Measurements from ENCODE around the gene KCNIP1.

KCNIP1 gene

DNA sequence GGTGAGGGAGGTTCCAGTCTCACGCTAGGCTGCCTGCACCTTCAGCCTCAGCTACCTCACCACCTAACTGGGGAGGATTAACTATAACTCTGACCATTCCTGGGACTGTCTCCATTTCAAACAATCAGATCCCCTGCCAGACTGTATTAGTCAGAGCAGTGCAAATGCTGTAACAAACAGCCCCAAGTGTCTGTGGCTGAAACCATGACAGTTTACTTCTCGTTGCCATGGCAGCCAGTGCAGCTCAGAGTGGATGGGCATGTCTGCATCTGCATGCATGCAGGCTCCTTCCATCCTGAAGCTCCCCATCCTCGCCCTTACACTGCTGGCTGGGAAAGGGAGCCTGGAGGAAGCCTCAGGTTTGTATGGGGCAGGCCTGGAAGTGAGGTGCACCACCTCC is 86.7 kb downstream of the KCNIP1 start:
- no peak for DNase-seq (ENCODE audit: extremely low read depth in 1 of 2, low read depth in 1 of 2)

DNA sequence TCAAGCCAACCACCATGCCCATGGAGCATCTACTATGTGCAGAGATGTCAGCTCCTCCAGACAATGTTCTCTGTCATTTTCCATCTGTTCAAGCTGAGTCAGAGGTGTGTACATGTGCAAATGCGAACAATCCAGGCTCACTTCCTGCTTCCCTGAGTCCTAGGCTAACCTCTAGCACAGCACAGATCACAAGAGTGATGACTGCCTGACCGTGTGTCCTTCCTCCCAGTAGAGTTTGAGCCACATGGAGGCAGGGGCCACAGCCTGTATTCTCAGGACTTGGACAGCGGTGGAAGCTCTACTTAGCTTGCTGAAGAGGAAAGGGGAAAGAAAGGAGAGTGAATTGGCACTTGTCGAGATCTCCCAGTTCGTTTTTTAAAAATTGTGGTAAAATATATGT is 87.2 kb downstream of the KCNIP1 start:
- no peak for DNase-seq (ENCODE audit: extremely low read depth in 1 of 2, low read depth in 1 of 2)

- DNase-seq (ENCODE audit: extremely low read depth in 1 of 2, low read depth in 1 of 2) = no peak
Observed at GRCh38 chr5:170596482-170597044, 92.7 kb downstream of the KCNIP1 start.

DNA sequence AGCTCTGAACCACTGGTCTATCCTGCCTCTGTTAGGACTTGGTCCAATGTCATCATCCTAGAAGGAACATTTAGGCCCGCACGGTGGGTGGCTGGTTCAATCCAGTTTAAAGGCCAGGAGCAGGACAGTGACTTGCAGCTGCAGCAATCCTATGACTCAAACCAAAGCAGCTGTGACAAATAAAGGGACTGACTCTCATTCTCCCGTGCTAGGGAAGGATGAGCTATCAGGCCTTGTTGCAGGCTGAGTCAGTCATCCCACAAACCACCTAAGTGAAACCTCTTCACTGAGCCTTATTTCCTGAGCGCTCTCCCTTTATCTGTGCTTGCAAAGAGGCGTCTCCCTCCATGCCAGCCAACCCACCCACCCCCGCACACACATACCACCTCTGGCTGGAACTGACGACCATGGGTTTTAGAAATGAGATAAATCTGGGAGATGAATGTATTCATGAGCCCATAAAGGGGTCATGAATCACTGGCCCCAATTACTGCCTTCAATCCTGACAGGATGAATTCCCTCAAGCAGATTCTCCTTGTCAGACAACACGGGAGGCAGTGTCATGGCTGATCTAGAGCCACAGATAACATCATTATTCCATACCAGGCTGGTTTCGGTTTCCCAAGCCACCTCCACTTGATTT is 93.4 kb downstream of the KCNIP1 start:
- DNase-seq (ENCODE audit: extremely low read depth in 1 of 2, low read depth in 1 of 2) = peak; percentile 30 to 73

GRCh38 chr5:170597872-170598271 is 94.1 kb downstream of the KCNIP1 start:
- DNase-seq (ENCODE audit: extremely low read depth in 1 of 2, low read depth in 1 of 2) = no peak

GRCh38 chr5:170599756-170600155 is 95.9 kb downstream of the KCNIP1 start:
- no peak for DNase-seq (ENCODE audit: extremely low read depth in 1 of 2, low read depth in 1 of 2)

DNA sequence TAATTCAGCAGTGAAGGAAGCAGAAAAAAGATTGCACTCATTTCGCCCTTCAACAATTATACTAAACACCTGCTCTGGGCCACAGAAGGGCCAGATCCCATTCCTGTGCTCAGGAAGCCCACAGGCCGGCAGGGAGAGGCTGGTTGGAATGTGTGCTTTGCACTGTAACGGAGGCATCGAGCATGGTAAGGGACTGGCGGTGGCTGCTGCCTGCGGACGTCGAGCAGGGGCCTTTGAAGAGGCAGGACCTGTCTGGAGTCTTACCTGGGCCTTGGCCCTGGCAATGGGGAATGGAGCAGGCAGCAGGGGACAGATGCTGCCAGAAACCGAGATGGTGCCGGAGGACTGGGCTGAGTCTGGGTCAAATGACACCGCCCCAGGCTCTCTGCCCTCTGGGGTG is 97.8 kb downstream of the KCNIP1 start:
- no peak for DNase-seq (ENCODE audit: extremely low read depth in 1 of 2, low read depth in 1 of 2)

DNA sequence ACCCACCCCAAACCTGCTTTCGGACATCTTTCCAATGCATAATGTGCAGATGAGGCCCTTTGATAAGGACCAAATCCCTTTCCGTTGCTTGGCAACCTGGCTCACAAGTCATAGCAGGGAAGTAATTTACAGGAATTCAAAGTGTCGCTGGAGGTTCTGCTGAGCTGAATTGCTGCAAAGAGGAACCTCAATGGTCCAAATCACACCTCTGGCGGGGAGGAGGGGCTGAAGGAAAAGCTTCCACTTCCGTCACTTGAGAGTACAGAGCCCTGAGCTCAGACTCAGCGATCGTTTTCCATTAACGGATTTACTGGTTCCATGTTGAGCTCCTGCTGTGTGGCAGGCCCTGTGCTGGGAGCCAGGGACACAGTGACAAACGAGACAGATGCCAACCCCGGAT is 99.3 kb downstream of the KCNIP1 start:
- no peak for DNase-seq (ENCODE audit: extremely low read depth in 1 of 2, low read depth in 1 of 2)

DNA sequence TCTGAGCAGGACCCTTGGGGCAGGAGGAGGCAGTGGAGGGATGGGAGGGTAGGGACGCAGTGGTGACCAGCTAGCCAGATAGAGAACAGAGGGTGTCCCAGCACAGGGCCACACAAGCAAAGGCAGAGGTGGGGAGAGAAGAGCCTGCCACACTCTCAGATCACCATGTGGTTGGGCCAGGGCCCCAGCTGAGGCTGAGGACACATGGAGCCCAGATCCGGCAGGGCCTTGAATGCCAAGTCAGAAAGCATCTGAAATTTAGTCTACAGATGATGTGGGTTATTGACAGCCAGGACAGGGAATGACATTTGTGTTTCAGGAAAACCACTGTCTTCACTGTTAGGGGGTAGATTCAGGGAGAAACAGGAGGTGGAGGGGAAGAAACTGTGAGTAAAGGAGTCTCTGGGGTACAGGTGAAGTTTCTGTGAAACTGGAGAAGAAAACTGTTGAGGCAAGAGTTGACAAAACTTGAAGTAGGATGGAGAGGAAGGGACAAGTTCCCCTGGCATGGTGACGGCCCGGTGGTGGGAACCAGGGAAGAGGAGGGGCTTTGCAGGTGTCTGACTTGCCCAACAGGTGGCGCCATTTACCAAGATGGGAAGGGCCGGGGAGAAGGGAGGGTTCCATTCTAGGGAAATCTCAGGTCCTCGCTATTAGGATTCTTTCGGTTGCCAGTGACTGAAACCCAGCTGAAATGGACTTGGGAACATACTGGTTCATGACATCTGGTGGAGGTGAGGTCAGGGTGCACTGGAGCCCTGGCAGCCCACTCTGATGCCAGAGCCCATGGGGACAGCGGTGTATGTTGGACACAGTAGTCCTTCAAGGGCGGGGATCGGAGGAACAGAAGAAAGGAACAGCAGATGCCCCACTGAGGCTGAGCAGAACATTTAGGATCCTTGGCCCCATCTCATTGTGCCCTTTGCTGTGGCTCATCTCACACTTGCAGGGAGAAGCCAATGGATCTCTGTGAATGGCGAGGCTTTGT is 100.1 kb downstream of the KCNIP1 start:
- DNase-seq (ENCODE audit: extremely low read depth in 1 of 2, low read depth in 1 of 2) = peak in 1 of 2 donors; percentile 34

- no peak for DNase-seq (ENCODE audit: extremely low read depth in 1 of 2, low read depth in 1 of 2)
Observed at GRCh38 chr5:170606941-170607340, 103.1 kb downstream of the KCNIP1 start.

GRCh38 chr5:170611449-170612090 is 107.8 kb downstream of the KCNIP1 start:
- no peak for DNase-seq (ENCODE audit: extremely low read depth in 1 of 2, low read depth in 1 of 2)

- DNase-seq (ENCODE audit: extremely low read depth in 1 of 2, low read depth in 1 of 2) = no peak
Observed at GRCh38 chr5:170612256-170612678, 108.4 kb downstream of the KCNIP1 start.

DNA sequence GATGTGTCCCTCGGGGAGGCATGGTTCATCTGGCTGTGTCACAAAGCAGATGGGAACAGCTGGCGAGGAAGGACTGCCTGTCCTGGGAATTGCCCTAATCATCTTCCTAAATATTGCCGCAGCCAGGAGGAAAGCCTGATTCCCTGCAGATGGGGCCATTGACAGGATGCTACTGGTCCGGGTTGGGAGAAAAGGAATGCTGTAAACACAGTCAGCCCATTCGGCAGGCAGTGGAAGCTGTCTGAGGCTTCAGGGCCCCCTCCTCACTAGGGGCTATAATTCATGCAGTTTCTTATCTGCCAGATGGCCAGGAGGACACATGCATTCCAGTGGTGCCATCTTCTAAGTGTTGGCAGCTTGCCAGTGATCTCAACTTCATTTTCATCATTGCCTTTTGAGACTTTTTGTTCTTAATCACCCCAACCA is 110.3 kb downstream of the KCNIP1 start:
- DNase-seq (ENCODE audit: extremely low read depth in 1 of 2, low read depth in 1 of 2) = no peak

- DNase-seq (ENCODE audit: extremely low read depth in 1 of 2, low read depth in 1 of 2) = no peak
Observed at GRCh38 chr5:170614720-170615119, 110.9 kb downstream of the KCNIP1 start.

DNA sequence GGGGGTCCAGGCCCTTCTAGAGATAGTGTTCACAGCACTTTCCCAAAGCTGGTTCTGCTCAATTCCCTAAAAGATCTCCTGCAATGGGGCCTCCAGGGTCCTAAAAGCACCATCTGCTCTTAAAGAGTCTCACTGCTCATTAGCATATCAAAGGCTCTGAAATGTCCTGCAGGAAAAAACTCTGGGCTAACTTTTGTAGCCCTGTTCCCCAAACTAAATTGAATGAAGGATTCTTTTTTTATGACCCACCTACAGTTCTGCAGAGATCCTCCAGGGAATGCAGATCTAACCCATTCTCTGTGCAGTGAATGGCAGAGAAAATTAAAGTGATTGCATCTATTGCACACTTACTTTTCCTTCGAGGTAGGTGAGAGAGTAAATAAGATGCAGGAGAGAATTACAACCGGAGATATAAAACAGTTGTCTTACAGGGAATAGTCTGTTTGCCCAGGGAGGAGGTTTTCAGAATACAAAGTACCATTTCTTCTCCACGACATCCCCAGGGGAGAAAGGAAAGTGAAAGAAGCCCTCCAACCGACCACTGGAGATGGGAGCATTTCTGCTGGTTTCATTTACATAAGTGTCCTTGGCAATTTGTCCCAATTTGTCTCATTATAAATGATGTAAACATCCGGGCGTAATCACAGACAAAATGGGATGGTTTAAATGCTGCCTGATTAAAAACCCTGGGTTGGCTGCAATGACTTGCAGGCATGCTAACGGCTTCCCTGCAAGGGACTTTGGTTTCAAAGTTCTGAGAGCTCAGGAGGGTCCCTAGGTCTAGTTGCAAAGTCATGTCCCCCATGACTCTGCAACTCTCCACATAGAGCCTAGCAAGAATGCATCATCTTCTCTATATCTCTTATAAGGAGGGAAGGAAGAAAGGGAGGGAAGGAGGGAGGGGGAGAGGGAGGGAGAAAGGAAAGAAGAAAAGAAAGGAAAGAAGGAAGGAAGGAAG is 114.0 kb downstream of the KCNIP1 start:
- DNase-seq (ENCODE audit: extremely low read depth in 1 of 2, low read depth in 1 of 2) = no peak

DNA sequence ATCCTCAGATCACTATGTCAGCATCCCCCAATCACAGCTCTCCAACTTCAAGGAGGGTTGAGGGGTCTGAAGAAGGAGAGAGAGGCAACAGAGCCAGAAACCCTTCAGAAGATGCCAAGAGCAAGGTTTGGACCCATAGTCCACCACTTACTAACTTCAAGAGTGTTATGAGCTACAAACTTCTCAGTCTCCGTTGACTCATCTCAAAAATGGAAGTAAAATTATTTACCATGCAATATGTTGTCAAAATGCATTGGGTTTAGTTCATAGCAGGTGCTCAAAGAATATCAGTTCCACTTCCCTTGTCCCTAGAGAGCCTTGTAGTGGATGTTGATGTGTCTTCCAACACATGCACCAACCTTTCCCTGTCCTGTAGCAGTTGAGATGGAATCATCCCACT is 116.0 kb downstream of the KCNIP1 start:
- DNase-seq (ENCODE audit: extremely low read depth in 1 of 2, low read depth in 1 of 2) = no peak

DNA sequence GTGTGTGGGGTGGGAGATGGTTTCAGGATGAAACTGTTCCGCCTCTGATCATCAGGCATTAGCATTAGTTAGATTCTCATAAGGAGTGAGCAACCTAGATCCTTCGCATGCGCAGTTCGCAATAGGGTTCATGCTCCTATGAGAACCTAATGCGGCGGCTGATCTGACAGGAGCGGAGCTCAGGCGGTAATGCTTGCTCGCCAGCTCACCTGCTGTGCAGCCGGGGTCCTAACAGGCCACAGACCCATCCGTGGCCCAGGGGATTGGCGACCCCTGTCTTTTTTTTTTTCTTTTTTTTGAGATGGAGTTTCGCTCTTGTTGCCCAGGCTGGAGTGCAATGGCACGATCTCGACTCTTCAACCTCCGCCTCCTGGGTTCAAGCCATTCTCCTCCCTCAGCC is 119.1 kb downstream of the KCNIP1 start:
- DNase-seq (ENCODE audit: extremely low read depth in 1 of 2, low read depth in 1 of 2) = no peak

DNA sequence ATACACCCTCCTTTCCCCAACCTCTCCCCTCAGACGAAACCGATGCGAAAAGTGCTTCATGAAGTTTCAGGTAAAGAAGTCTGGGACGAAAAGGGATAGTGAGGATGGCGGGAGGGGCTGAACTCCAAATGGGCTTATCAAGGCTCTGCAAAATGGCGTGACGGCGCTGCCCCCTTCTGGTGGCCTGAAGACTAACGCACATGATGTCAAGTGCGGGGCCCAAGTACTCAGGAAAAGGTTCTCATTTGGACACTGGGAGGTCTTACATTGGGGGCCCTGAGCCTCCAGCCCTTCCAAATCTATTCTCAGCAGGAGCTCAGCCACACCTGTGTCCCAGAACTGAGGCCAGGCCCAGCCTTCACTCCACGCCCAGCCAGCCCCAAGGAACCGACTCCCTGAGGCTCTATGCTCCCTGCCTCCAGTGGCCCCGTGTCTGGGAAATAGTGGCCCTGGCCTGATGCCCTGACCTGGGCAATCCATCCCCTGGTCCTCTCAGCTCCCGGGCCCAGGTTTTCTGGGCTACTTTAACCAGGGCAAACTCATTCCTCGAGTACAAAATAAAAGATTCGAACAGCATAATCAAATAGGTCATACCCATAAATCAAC is 119.9 kb downstream of the KCNIP1 start:
- peak in 1 of 2 donors; percentile 13 for DNase-seq (ENCODE audit: extremely low read depth in 1 of 2, low read depth in 1 of 2)
